ENCODE results near the gene RPGRIP1. TPM values are rescaled to one million over a fixed set of nuclear protein-coding genes. Genes with fewer than 3 reads are reported as not detected.

The RPGRIP1 gene
- total RNA-seq: not detected in 2 replicates

DNA sequence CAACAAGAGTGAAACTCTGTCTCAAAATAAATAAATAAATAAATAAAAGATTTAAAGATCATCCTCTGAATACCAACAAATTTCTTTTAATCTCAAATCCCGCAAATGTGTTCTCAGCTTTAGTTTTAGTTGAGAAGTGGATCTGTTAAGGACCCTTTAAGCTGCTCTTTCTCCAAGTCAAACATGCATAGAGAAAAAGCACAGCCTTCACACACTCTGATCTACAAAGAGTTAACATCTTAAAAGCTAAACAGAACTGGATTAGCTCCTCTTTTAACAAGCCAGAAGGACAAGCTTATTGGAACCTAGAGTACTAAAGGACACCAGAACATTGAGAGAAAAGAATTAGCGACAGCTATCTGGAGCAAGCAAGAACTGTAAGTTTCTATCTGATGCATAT lies at the start of gene RPGRIP1:
RPGRIP1 (plus strand) TSS at position 301 of the 400 bp plus-strand sequence. CDS start 7,894 bp downstream, outside the sequence.
- no peak for DNase-seq (ENCODE audit: low read depth)
- no peak for TF ChIP-seq CTCF (IDR thresholded peaks at IDR 0.05; ENCODE audit: insufficient read depth, low read length, poor library complexity, severe bottlenecking)
- Histone ChIP-seq H3K4me3 (ENCODE audit: low read depth, low read length) (no peak within 1 kb of the TSS), H3K36me3 (ENCODE audit: control insufficient read depth, insufficient read depth, low read length) (no peaks in the 10 kb centered on the region), H3K27me3 (ENCODE audit: control insufficient read depth, insufficient read depth, low read length) (no peaks in the 10 kb centered on the region)

- Histone ChIP-seq H3K4me3 (ENCODE audit: low read depth, low read length) (no peak overlapping the region), H3K36me3 (ENCODE audit: control insufficient read depth, insufficient read depth, low read length) (peaks cover 3% of the 10 kb centered on the region), H3K27me3 (ENCODE audit: control insufficient read depth, insufficient read depth, low read length) (no peaks in the 10 kb centered on the region)
- no peak for TF ChIP-seq CTCF (IDR thresholded peaks at IDR 0.05; ENCODE audit: insufficient read depth, low read length, poor library complexity, severe bottlenecking)
- no peak for DNase-seq (ENCODE audit: low read depth)
These were observed 48.7 kb upstream of the RPGRIP1 start for GRCh38 chr14:21231020-21231652.

DNA sequence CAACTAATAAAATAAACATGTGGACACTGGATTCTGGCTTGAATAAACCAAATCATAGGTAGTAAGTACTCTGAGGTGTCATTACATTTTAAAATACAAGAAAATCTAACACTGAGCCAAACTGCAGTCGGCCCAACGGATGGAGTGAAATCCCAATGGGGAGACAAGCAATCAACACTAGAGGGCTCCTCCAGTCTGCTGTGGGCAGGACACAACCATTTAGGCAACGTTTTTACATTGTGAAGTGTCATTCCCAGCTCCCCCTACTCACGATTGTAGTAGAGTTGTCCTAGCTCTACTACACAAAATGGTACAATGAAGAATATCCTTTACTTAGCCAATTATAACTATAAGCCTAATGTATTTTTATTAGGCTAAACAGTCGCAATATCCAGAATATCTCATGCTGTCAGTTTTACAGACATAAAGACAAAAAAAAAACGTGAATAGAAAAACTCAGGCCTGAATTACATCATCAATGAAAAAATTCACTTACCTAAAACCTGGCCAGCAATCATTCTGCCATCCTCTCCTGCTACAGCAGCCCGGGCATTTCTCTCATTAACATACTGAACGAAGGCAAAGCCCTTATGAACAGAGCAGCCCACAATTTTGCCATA lies 46.3 kb upstream of the RPGRIP1 start:
- Histone ChIP-seq H3K27me3 (ENCODE audit: control insufficient read depth, insufficient read depth, low read length) (no peaks in the 10 kb centered on the region), H3K36me3 (ENCODE audit: control insufficient read depth, insufficient read depth, low read length) (peaks cover 3% of the 10 kb centered on the region), H3K4me3 (ENCODE audit: low read depth, low read length) (no peak overlapping the region)
- TF ChIP-seq CTCF (IDR thresholded peaks at IDR 0.05; ENCODE audit: insufficient read depth, low read length, poor library complexity, severe bottlenecking): peak; percentile 18
- DNase-seq (ENCODE audit: low read depth): no peak

DNA sequence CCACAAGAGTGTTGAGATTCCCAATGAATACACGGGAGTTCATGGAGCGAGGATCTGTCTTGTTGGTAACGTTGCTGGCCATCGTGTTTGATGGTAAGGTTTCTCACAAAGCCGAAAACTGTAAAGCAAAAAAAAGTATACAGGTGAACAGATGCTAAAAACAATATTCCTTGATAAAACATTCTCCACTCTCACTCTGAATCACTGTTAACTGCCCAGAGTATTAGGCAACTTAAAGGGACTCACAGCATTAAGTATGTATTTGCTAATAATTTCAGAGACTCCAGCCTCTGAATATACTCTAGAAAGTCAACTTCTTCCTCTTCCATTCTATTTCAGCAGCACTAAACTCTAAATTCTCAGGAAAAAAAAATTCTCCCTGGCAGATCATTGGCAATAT lies 45.8 kb upstream of the RPGRIP1 start:
- H3K4me3 ChIP-seq (ENCODE audit: low read depth, low read length): no peak overlapping the region
- no peaks in the 10 kb centered on the region for H3K27me3 ChIP-seq (ENCODE audit: control insufficient read depth, insufficient read depth, low read length)
- no peak for TF ChIP-seq CTCF (IDR thresholded peaks at IDR 0.05; ENCODE audit: insufficient read depth, low read length, poor library complexity, severe bottlenecking)
- H3K36me3 ChIP-seq (ENCODE audit: control insufficient read depth, insufficient read depth, low read length): peaks cover 3% of the 10 kb centered on the region
- DNase-seq (ENCODE audit: low read depth): no peak

DNA sequence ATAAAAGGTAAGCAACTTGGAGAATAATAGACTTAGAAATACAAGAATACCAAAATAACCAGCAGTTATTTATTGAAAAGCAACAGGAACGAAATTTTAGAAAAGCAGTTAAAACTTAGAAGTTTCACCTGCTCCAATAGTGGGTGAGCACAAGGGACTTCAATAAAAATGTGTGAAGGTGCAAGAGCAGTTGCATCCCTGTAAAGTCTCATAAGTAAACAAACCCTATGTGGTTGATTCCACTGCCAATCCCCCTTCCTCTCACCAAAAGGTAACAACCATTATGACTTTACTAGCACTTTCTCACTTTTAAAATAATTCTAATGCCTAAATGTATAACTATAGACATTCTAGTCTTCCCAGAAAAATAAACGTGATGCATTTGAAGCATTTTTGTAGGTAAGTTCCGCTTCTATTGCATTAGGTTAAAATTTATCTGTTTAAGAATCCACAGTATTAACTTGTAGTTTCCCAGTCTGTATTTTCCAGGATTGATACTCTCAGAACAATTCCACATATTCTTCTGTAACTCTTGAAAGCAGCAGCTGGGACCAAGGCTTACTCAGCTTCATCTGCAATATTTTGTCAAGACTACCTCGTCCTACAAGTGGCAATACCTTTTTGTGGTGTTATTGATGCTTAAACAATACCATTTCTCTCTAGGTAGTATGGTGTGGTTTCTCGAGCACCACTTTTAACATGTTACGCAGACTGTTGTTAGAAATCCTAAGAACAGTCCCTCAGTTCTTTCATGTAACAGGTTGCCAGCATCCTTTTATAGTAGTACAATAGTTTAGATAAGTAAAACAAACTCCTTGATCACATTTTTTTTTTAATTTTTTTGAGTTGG lies 42.7 kb upstream of the RPGRIP1 start:
- DNase-seq (ENCODE audit: low read depth): no peak
- no peaks in the 10 kb centered on the region for H3K27me3 ChIP-seq (ENCODE audit: control insufficient read depth, insufficient read depth, low read length)
- no peak overlapping the region for H3K4me3 ChIP-seq (ENCODE audit: low read depth, low read length)
- H3K36me3 ChIP-seq (ENCODE audit: control insufficient read depth, insufficient read depth, low read length): peaks cover 3% of the 10 kb centered on the region
- TF ChIP-seq CTCF (IDR thresholded peaks at IDR 0.05; ENCODE audit: insufficient read depth, low read length, poor library complexity, severe bottlenecking): no peak

Data from kidney epithelial cell (primary cell).